K562 (cell line): ENCODE results near the gene ANKRD13D. TPM values are rescaled to one million over a fixed set of nuclear protein-coding genes. Genes with fewer than 3 reads are reported as not detected.

Source experiments
- ARID1B ChIP-seq: fragments of 450-650 bp; IDR thresholded peaks from 2 replicates; pipeline ENCODE4 v1.6.1; 2016; ENCODE audit warnings: antibody characterized with exemption, mild to moderate bottlenecking, inconsistent platforms
- CREM ChIP-seq: IDR thresholded peaks from 2 replicates; pipeline ENCODE4 v1.6.1; 2014; ENCODE audit warnings: antibody characterized with exemption, low read depth
- FOXA3 ChIP-seq, 2 experiments: fragments of 450-650 bp in 1 of 2; sonication (generic) in 1 of 2; formaldehyde crosslinking; IDR thresholded peaks in 1 of 2; conservative IDR thresholded peaks in 1 of 2; 2 replicates each; pipeline versions ENCODE4 v1.4.0 to v1.8.0; 2020 to 2022; ENCODE audit warnings: mild to moderate bottlenecking in 2 of 2, missing genetic modification reagents in 1 of 2
- GABPB2 ChIP-seq: fragments of 250-450 bp; sonication (Bioruptor Pico); conservative IDR thresholded peaks from 2 replicates; pipeline ENCODE4 v1.5.1; 2021; ENCODE audit warnings: mild to moderate bottlenecking
- HDAC3 ChIP-seq: fragments of 450-650 bp; IDR thresholded peaks from 2 replicates; pipeline ENCODE4 v1.6.1; 2018; ENCODE audit warnings: borderline replicate concordance, mild to moderate bottlenecking, moderate library complexity; ENCODE audit not compliant: partially characterized antibody
- HIVEP1 ChIP-seq: fragments of 250-450 bp; sonication (Bioruptor Pico); IDR thresholded peaks from 2 replicates; pipeline ENCODE4 v1.4.0; 2020; ENCODE audit warnings: mild to moderate bottlenecking
- MBD2 ChIP-seq: sonication (generic); IDR thresholded peaks from 2 replicates; pipeline ENCODE4 v1.6.1; 2016; ENCODE audit warnings: low read depth, borderline replicate concordance
- MED1 ChIP-seq: sonication (generic); formaldehyde crosslinking; IDR thresholded peaks from 2 replicates; pipeline ENCODE4 v1.8.1; 2023; ENCODE audit warnings: missing genetic modification reagents, borderline replicate concordance
- MTA1 ChIP-seq: fragments of 450-650 bp; IDR thresholded peaks from 2 replicates; pipeline ENCODE4 v1.6.1; 2017; ENCODE audit warnings: borderline replicate concordance
- RBBP5 ChIP-seq: fragments of 200-600 bp; sonication (generic); IDR thresholded peaks from 2 replicates; pipeline ENCODE4 v1.6.1; 2012; ENCODE audit warnings: borderline replicate concordance, mild to moderate bottlenecking, low read length, control low read depth, inconsistent platforms; ENCODE audit not compliant: insufficient read depth, poor library complexity, severe bottlenecking
- RBM39 ChIP-seq: fragments of 200-400 bp; formaldehyde crosslinking; optimal IDR thresholded peaks from 2 replicates; pipeline ENCODE3; 2018; ENCODE audit warnings: low read depth, low read length
- SMARCB1 ChIP-seq: IDR thresholded peaks from 2 replicates; pipeline ENCODE4 v1.6.1; 2011; ENCODE audit warnings: improper control_type of control experiment, low read depth; ENCODE audit not compliant: insufficient read length
- SNIP1 ChIP-seq: fragments of 450-650 bp; IDR thresholded peaks from 2 replicates; pipeline ENCODE4 v1.7.1; 2017; ENCODE audit warnings: low read depth, mild to moderate bottlenecking
- SOX6 ChIP-seq: fragments of 450-650 bp; IDR thresholded peaks from 2 replicates; pipeline ENCODE4 v1.6.1; 2014; ENCODE audit warnings: mild to moderate bottlenecking
- TEAD1 ChIP-seq, 2 experiments: fragments of 450-650 bp in 1 of 2; sonication (generic) in 1 of 2; formaldehyde crosslinking; IDR thresholded peaks; 2 replicates each; pipeline versions ENCODE4 v1.4.0 to v1.8.0; 2020 to 2022; ENCODE audit warnings: mild to moderate bottlenecking in 2 of 2, missing genetic modification reagents in 1 of 2
- TEAD4 ChIP-seq, 2 experiments: sonication (generic) in 1 of 2; formaldehyde crosslinking in 1 of 2; IDR thresholded peaks; 2 replicates each; pipeline versions ENCODE4 v1.6.1 to v1.8.0; 2012 to 2022; ENCODE audit warnings: borderline replicate concordance in 1 of 2, inconsistent platforms in 1 of 2, low read length in 1 of 2, mild to moderate bottlenecking in 1 of 2, missing genetic modification reagents in 1 of 2
- ZKSCAN1 ChIP-seq: fragments of 150-350 bp; IDR thresholded peaks from 2 replicates; pipeline ENCODE4 v1.6.1; 2016; ENCODE audit warnings: low read depth, low read length
- ZNF134 ChIP-seq: fragments of 250-450 bp; sonication (Bioruptor Pico); conservative IDR thresholded peaks from 2 replicates; pipeline ENCODE4 v1.4.0; 2020
- ZNF175 ChIP-seq: fragments of 200-800 bp; sonication (Bioruptor generic); IDR thresholded peaks from 2 replicates; pipeline ENCODE4 v1.6.1; 2016; ENCODE audit warnings: low read depth, mild to moderate bottlenecking, missing genetic modification characterization, missing compliant biosample characterization
- ZNF41 ChIP-seq: fragments of 250-450 bp; sonication (Bioruptor Pico); conservative IDR thresholded peaks from 2 replicates; pipeline ENCODE4 v1.4.0; 2020; ENCODE audit warnings: mild to moderate bottlenecking
- polyA plus RNA-seq, 8 experiments: library from polyadenylated mRNA; depleted of rRNA in 4 of 8; stranded (reverse) in 5 of 8; unstranded in 3 of 8; fragments of >200 nt; fragmentation: Nextera tagmentation in 2 of 8; fragmentation: Illumina TruSeq in 1 of 8; extraction: Ambion mirVana in 2 of 8; extraction: Trizol in 1 of 8; gene quantifications; 2 replicates each; pipeline versions ENCODE4 v1.2.1 to v1.2.3, GENCODE V29; 2011 to 2014; ENCODE audit warnings: inconsistent platforms in 1 of 8, missing spikeins in 1 of 8
- total RNA-seq, 7 experiments: library from RNA; depleted of rRNA in 6 of 7; stranded (reverse); fragments of >200 nt in 6 of 7; fragmentation: Illumina TruSeq in 2 of 7; extraction: Trizol in 2 of 7; gene quantifications; 2 replicates each; pipeline versions ENCODE4 v1.2.1 to v1.2.3, GENCODE V29; 2011 to 2021; ENCODE audit warnings: low replicate concordance in 1 of 7
- TF ChIP-seq, protein P1 (sequence below): fragments of 450-650 bp; formaldehyde crosslinking; IDR thresholded peaks from 2 replicates; pipeline ENCODE4 v1.4.0; 2020; ENCODE audit warnings: mild to moderate bottlenecking, moderate library complexity
- TF ChIP-seq, protein P2 (sequence below): fragments of 250-450 bp; sonication (Bioruptor Pico); IDR thresholded peaks from 2 replicates; pipeline ENCODE4 v1.4.0; 2020; ENCODE audit warnings: mild to moderate bottlenecking
- TF ChIP-seq, protein P3 (sequence below): fragments of 250-450 bp; sonication (Bioruptor Pico); IDR thresholded peaks from 2 replicates; pipeline ENCODE4 v1.8.0; 2022; ENCODE audit warnings: moderate library complexity, mild to moderate bottlenecking, inconsistent platforms

Gene ANKRD13D
- total and polyA plus RNA-seq, 9 of the 15 experiments (the other 6 are each of a cell fraction or from before 2014, with no cell fraction given) = 0.94 to 40.9 (median 22.4) TPM

DNA sequence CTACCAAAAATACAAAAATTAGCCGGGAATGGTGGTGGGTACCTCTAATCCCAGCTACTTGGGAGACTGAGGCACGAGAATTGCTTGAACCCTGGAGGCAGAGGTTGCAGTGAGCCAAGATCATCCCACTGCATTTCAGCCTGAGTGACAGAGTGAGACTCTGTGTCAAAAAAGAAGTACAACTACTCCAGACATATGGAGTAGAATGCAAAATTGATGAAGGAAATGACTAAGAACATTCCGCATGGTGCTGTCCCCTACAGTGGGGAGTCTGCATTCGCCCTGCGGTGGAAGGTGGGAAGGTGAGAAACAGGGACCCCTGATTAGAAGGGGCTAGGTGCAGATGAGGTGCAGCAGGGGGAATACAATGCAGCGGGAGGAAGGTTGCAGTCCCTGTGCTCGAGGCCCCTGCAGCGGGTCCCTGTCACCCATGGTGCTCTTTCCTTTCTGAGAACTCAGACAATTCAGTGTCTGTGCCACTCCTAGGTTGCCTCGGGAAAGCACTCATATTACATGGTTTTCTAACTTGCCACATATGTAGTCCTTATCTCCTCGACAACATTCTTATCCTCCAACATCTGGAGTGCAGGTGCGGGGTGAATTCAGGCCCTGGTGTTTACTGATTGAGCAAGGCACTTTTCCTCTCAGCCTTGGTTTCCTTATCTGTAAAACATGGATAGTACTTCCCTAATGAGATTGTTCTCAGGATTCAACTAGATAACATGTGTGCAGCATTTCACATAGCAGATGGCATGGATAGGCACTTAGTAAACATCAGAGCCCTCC lies 59.1 kb downstream of the ANKRD13D start (continued):
- TF ChIP-seq MED1 (no peak), FOXA3 (CRISPR knock-in tag; conservative IDR thresholded peaks at IDR 0.05 in 1 of 2, IDR thresholded peaks at IDR 0.05 in 1 of 2) (peak; percentile 51 to 94; a peak in 2 of 4 replicates), ZNF134 (CRISPR knock-in tag) (peak; percentile 46; the same call in 1 of the 2 replicates), GABPB2 (CRISPR knock-in tag) (no peak), HDAC3 (peak; percentile 89), HIVEP1 (CRISPR knock-in tag) (0 out of 2 replicates have a peak, but pooled peaks have one; percentile 59), ARID1B (peak; percentile 97), ZKSCAN1 (0 out of 2 replicates have a peak, but pooled peaks have one; percentile 9), TEAD1 (CRISPR knock-in tag; IDR thresholded peaks at IDR 0.05) (peak; percentile 20 to 84; a peak in 2 of 4 replicates), TEAD4 (IDR thresholded peaks at IDR 0.05; ENCODE audit: low read length) (peak; percentile 99), TEAD4 (CRISPR knock-in tag; IDR thresholded peaks at IDR 0.05; ENCODE audit: borderline replicate concordance) (no peak), ZNF175 (CRISPR knock-in tag) (peak; percentile 88), RBM39 (no peak), SOX6 (peak; percentile 97), MBD2 (0 out of 2 replicates have a peak, but pooled peaks have one; percentile 33), RBBP5 (peak; percentile 62), MTA1 (peak; percentile 86), SMARCB1 (peak; percentile 78), ZNF41 (CRISPR knock-in tag) (0 out of 2 replicates have a peak, but pooled peaks have one; percentile 54), CREM (peak; percentile 40; the same call in 1 of the 2 replicates), SNIP1 (no peak)
- TF ChIP-seq, protein P1, sequence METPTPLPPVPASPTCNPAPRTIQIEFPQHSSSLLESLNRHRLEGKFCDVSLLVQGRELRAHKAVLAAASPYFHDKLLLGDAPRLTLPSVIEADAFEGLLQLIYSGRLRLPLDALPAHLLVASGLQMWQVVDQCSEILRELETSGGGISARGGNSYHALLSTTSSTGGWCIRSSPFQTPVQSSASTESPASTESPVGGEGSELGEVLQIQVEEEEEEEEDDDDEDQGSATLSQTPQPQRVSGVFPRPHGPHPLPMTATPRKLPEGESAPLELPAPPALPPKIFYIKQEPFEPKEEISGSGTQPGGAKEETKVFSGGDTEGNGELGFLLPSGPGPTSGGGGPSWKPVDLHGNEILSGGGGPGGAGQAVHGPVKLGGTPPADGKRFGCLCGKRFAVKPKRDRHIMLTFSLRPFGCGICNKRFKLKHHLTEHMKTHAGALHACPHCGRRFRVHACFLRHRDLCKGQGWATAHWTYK = 0 out of 2 replicates have a peak, but pooled peaks have one; percentile 53
- TF ChIP-seq, protein P2, sequence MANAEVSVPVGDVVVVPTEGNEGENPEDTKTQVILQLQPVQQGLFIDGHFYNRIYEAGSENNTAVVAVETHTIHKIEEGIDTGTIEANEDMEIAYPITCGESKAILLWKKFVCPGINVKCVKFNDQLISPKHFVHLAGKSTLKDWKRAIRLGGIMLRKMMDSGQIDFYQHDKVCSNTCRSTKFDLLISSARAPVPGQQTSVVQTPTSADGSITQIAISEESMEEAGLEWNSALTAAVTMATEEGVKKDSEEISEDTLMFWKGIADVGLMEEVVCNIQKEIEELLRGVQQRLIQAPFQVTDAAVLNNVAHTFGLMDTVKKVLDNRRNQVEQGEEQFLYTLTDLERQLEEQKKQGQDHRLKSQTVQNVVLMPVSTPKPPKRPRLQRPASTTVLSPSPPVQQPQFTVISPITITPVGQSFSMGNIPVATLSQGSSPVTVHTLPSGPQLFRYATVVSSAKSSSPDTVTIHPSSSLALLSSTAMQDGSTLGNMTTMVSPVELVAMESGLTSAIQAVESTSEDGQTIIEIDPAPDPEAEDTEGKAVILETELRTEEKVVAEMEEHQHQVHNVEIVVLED = peak; percentile 40; the same call in 1 of the 2 replicates
- TF ChIP-seq, protein P3, sequence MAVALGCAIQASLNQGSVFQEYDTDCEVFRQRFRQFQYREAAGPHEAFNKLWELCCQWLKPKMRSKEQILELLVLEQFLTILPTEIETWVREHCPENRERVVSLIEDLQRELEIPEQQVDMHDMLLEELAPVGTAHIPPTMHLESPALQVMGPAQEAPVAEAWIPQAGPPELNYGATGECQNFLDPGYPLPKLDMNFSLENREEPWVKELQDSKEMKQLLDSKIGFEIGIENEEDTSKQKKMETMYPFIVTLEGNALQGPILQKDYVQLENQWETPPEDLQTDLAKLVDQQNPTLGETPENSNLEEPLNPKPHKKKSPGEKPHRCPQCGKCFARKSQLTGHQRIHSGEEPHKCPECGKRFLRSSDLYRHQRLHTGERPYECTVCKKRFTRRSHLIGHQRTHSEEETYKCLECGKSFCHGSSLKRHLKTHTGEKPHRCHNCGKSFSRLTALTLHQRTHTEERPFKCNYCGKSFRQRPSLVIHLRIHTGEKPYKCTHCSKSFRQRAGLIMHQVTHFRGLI (CRISPR knock-in tag) = peak; percentile 91
- TF ChIP-seq, all 486 proteins: peak for 138
